Left forelimb (tissue), 1 donor: ENCODE results near the gene CENPM.

Source experiments
- DNase-seq: peaks from one replicate; pipeline ENCODE4 v3.0.0-alpha.2; 2018; ENCODE audit warnings: low spot score

CENPM gene

DNA sequence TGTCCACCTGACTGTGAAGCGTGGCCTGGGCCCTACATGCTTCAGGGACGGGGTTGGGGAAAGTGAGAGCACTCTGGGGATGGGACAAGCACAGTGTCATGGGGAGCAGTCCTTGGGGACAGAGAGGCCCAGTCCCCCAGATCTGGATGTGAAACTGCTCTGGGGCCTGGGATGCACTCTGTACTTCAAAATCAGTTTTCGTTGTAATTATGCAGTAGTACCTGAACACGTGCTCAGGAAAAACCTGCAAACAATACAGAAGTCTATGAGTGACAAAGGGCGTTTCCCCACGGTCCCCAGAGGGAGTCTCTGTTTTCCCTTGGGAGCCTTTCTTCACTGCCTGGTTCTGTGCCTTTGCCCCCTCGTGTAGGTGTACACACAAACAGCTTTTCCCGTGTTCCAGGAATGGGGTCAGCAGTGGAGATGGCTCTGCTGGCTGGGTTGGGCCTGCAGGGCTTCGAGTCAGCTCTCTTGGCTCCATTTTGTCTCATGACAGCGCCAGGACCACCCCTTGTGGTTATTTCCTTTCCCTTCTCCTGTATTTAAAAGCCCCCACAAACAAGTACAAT lies 15.2 kb downstream of the CENPM start:
- DNase-seq = no peak

DNA sequence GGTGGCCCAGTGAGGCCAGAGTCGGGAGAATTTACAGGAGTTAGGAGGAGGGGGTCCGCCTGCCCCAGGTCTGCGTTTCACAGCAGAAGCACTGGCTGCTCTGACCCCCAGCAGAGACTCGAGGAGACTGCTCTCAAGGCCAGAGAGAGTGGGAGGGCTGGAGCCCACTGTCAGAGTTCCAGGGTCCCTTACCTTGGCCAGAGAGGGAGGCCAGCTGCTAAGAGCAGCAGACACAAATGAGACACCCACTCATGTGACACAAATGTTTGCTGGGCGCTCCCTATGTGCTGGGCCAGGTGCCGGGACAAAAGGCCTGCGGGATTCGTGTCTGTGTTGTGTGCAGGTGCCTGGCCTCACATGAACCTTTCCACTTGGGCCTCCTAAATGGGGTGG lies 17.5 kb downstream of the CENPM start:
- DNase-seq = no peak

DNA sequence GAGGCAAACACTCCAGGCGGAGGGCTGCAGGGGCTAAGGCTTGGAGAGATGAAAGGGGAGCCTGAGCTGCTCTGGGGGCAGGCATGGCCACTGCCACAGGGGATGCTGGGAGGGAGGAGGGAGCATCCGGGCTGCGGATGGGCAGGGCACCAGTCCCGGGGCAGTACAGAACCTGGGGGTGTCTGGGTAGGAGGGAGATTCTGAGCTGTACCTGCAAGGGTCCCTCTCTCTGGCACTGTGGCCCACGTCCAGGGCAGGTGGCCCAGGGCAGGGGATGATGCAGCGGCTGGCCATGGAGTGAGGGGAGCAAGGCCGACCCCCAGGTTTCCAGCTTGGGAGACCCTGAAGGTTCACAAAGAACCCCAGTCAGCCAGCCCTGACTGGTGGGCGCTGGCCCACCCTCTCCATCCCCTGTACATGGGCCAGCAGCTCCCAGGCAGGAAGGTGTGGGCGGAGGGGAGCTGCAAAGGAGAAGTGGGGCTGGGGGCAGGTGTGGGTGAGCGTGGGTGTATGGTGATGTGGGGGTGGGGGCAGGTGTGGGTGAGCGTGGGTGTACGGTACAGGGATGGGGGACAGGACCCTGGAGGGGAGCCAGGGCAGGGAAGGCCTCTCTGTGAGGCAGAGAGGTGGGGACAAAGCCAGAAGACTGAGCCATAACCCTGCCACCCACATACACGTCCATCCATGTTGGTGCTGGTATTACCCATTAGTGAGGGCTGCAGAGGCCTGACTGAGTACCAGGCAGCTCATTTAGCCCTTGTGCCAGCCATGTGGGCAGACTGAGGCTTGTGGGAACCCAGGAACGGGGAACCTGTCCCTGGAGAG lies 18.1 kb downstream of the CENPM start:
- no peak for DNase-seq

DNA sequence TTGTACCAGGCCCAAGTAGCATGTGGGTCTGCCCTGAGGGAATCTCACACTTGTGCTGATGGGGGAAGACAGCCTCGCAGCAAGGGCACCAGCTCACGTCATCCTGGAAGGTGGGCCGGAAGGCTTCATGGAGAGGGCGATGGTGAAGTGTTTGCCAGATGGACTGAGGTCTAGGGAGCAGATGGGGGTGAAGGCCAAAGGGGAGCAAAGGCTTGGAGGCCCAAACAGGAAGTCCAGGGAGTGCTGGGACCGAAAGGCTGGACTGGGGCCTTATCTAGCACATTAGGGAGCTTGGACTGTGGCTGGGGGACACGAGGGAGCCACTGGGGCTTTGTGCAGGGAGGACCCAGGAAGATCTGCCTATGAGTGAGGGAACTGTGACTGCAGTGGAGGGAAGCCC lies 19.1 kb downstream of the CENPM start:
- DNase-seq = no peak

DNA sequence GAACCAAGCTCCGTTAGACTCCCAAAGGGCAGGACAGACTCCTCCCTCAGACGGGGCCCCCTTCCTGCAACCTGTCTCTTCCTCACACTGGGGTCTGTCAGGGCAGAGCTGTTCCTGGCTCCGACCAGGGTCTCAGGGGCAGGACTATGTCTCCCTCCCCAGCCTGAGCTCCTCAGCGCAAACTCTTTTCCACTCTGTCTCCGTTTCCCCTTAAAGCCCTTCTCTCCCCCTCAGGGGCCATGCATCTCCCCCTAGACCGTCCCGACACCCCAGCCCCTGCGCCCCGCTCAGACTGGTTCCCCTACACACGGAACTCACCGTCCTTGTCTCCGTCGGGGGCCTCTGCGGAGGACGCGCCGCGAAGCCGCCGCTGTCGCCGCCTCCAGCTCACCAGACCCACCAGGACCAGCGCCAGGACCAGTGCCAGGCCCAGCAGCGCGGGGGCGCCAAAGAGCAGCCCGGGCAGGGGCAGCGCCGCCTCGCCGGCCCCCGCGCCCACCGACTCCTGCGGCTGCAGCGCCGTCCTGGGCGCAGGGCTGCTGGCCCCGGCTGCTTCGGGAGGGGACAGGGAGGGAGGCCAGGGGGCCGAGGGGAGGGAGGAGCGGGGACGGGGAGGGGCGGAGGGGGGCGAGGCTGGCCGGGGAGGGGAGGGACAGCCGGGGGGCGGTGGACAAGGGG lies 21.0 kb downstream of the CENPM start:
- DNase-seq = no peak

DNA sequence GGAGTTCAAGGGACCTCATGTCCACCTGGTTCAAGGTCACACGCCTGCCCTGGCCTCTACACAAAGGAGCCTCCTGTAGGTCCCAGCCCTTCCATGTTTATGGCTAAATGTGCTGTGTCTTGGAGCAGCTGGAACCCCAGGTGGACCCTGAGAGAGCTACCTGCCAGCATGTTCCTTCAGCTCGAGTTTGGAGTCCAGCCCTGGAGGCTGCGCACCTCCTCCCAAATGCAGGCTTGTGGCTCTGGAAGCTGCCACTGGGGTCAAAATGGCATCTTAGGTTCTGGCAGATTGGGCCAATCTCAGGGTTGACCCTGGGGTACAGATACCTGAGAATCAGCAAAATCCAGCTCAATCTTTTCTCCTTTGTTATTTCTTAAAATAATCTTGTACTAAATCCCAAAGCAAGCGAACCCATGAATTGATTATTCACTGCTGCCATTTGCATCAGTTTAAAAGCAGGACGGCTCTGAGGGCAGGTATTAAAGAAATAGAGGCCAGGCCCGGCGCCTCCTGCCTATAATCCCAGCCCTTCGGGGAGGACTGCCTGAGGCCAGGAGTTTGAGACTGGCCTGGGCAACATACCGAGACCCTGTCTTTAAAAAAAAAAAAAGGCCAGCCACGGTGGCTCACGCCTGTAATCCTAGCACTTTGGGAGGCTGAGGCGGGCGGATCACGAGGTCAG lies 23.2 kb downstream of the CENPM start:
- DNase-seq = no peak

DNA sequence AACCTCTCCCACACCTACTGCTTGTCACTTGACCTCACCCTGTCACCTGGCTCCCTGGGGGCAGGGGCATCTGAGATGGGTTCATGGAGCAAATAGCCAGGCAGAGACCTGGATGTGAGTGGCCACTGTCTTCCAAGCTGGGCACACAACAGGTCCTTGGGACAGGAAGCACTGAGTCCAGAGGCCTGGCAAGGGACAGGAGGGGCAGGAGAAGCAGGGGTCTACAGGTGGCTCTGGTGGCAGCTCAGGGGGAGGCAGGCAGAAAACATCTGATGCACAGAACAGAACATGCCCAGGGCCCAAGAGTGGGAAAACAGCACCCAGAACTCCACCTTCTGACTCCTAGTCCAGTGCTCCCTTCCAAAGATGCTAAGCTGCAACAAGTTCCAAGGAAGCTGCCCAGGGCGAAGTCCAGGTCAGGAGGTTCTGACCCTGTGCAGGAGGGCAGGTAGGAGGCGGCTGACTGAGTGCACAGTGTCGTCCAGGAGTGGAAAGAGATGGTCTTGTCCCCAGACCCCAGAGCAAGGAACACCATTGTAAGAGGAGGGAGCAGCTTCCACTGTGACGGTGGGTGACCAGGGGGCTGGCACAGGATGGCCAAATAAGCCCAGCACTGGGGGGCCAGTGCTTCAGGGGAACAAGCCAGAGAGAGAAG lies 23.9 kb downstream of the CENPM start:
- no peak for DNase-seq

DNA sequence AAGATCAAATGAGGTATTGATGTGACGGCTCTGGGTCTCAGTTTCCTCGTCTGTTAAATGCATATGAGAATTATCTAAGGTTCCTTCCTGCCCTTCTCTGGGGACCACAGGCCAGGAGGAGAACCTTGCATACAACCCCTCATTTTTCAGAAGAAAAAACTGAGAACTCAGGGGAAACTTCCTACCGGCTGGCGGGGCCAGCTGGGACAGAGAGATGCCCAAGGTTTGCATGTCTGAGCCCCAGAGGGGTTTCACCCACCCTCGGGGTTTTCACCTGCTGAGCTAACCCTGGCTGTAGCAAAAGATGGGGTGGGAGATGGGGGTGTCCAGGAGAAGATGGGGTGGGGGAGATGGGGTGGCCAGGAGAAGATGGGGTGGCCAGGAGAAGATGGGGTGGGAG lies 24.6 kb downstream of the CENPM start:
- DNase-seq = no peak

DNA sequence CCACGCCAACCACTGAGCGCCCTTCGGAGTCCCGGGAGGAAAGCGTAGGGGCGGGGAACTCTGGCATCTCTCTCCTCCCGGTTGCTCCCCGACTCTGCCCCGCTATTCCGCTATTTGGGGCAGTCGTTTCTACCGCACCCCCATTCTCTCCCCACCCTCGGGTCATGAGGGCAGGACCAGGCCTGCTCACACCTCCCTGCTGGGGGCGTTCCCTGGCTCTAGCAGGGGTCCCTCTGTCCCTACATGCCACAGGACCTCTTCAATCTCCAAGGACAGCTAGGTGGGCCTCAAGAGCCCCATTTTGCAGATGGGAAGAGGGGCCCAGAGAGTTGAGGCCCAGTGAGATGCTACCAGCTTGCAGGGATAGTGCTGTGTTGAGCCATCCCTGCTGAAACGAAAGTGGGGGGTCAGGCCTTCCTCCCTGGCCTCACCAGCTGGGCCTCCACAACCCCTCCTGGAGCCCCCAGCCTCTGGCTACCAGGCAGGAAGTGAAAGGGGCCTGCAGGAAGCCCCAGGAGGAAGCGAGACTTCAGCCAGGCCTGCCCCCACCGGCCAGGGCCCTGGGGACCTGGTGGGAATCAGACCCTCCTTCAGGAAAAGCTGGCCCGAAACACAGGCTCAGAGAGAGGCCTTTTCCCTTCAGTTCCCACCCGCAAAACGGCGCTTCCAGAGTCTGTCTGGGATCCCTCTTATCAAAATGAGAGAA lies 26.5 kb downstream of the CENPM start:
- no peak for DNase-seq

DNA sequence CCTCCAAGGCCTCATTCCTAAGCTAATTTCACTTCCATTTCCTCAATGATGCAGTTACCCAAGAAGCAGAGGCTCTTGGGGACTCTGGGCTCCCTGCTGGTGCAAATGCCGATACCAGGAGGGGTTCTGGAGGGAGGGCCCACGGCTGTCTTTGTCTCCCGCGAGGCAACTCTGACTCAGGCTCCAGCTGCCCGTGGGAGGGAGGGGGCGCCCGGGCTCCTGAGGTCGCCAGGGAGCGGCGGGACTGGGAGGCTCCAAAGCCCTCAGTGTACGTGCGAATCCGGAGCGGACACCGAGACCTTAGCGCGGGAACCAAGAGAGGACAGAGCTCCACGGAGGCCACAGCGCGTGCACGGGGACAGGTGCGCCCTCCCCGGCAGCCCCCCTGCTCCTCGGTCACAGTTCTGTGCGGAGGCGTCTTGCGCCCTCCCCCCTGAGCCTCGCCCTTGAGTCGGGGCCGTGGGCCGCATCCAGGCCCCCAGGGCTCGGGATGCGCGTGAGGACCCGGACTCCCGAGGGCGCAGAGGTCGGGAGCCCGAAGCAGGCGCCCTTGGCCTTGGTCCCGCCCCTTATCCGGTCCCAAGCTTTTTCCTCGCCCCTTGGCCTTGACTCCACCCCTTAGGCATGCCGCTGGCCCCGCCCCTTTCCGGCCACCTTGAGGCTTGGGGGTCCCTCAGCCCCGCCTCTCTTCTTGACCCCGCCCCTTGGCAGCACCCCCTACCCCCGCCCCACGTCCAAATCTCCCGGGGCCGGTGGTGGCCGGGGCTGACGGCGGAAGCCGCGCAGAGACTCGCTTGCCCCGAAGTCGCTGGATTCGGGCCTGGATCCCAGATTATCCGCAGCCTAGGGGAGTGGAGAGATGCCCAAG lies 27.4 kb downstream of the CENPM start:
- DNase-seq = no peak

DNA sequence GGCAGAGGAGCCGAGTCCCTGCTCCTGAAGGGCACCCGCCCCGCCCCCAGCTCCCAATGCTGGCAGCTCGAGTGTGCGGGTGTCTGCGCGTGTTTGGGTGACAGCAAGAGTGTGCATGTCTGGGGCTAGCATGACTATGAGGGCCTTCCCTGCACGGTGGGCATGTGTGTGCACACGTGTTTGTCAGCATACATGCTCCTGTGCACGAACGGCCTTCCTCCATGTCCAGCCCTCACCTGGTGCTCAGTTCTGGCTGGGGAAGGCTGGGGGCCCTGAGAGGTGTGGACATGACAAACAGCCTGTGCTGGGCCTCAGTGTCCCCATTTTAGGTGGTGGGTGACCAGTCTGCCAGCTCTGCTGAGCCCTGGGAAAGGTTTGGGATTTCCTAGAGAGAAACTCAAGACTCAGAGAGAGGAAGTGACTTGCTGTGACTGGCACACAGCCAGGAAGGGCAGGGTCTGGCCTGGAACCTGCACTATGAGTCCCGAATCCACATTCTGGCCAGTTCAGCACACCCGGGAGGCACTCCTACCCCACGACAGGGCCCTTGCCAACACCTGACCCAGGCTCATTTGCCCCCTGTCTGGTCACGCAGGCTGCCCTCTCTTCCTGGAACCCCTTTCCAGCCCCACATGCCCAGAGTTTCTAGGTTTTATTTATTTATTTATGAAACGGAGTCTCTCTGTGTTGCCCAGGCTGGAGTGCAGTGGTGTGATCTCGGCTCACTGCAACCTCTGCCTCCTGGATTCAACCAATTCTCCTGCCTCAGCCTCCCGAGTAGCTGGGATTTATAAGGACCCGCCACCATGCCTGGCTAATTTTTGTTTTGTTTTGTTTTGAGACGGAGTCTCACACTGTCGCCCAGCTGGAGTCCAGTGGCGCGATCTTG lies 28.8 kb downstream of the CENPM start:
- no peak for DNase-seq

DNA sequence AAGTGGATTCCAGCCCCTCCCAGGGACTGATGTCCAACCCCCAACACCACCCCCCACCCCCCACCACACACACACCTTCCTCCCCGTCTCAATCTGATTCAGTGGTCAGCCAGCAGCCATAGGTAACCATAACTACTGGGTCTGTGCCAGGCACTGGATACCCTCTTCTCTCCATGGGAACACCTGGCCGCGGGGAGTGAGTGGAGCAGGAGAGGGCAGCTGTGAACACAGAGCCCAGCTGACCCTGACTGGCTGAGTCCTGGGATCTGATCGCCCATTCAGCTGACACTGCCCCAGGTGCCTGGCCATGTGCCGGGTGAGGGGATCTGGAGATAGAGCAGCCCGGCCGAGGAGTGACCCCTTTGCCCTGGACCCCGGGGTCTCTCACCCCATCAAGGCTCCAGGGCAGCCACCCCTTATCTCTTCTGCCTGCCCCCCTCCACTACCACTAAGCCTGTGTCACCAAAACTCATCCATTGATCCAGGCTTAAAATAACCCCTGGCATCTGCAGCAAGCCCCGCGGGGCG lies 29.5 kb downstream of the CENPM start:
- no peak for DNase-seq

DNA sequence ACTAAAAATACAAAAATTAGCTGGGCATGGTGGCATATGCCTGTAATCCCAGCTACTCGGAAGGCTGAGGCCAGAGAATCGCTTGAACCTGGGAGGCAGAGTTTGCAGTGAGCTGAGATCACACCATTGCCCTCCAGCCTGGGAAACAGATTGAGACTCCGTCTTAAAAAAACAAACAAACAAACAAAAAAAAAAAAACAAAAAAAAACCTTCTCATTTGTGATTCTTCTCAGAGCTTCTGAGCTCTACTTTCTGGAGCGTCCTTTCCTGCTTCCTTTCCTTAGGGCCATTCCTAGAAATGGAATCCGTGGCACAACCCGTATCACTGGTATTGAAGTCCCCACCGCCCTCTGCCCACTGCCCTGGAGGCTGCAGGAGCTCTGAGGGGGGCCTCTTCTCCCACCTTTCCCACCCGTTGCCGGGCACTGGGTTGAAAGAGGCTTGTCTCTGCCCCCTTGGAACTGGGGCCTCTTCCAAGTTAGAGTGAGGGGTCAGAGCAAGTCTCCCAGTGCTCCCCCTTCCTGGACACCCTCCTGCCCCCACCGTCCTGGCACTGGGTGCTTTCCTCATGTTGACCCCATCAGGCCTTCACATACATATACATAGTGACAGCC lies 30.1 kb downstream of the CENPM start:
- DNase-seq = no peak

DNA sequence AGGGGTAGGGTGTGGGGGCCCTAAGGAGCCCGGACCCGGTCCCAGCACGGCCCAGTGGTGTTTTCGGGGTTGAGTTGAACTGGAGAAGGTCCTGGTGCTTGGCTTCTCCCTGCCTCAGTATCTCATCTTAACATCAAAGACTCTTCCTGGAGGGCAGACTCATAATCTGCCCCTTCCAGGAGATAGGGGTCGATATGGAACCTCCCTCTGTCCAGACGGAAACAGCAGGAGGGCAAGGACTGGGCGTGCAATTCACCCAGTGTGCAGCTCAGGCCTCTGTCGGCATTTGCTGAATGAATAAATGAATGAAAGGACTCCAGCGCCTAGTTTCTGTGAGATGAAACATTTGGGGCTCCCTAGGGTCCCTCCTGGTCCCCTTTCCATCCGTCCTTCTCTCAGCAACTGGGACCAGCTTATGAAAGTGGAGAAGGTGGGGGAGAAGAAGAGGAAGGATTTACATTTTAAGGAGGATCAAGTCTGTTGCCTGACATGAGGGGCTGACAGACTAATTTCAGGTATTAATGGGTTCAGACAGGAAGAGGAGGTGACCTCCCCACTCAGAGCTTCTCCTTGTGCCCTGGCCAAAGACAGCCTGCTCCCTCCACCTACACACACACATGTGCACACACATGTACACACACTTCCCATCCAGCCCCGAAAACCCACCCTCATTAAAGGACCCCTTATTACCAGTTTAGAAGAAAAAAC lies 31.0 kb downstream of the CENPM start:
- DNase-seq = no peak

DNA sequence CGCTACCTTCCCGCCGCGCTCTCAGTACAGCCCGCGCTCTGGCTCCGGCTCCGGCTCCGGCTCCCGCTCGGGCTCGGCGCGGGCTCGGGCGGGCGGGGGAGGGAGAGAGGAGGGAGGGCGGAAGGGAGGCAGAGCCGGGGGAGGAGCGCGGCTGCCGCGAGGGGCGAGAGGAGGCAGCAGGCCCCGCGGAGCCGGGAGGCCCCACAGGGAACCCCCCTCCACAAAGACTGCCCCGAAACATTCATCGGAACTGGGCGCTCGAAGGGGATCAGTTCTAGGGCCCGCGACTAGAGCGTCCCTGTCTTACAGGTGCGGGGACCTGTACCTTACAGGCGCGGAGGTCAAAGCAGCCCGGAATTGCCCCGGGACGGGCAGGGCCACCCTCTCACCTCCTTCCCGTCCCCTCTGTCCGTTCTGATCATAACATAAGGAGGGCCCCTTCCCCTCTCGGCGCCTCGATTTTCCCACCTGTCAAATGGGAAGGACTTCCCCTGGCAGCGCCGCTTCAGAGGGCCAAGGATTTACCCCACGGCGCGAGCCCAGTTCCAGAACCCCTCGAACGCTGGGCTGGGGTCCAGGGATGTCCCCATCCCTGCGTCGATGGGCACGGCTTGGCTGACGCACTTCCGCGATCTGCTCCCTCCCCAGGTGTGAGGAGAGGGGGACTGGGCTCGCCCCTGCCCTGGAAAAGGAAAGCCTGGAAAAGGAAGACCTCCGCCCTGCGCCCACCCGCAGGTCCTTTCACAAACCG lies 31.7 kb downstream of the CENPM start, which contains the start of gene SHISA8:
Gene SHISA8 (minus strand): TSS at position 40 of the 751 bp plus-strand sequence. CDS start 407 bp downstream, outside the sequence.
- DNase-seq = no peak

DNA sequence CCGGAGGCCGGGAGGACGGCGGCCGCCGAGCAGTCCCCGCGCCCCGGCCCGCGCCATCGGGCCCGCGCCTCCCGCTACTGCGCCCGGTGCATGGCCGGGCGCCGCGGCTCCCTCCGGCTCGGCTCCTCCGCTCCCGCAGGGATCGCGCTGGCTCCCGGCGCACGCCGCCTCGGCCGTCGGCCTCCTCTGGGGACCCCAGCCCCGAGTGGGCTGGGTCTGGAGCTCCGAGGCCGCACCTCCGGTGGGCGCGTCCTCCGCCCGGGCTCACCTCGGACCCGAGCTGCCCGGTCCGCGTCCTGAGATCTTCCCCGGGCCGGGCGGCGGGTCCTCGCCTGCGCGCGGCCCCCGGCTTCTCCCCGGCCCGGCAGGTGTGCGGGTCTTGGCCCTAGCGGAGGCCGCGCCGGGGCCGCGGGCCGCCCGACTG lies 32.3 kb downstream of the CENPM start:
- DNase-seq = no peak

DNA sequence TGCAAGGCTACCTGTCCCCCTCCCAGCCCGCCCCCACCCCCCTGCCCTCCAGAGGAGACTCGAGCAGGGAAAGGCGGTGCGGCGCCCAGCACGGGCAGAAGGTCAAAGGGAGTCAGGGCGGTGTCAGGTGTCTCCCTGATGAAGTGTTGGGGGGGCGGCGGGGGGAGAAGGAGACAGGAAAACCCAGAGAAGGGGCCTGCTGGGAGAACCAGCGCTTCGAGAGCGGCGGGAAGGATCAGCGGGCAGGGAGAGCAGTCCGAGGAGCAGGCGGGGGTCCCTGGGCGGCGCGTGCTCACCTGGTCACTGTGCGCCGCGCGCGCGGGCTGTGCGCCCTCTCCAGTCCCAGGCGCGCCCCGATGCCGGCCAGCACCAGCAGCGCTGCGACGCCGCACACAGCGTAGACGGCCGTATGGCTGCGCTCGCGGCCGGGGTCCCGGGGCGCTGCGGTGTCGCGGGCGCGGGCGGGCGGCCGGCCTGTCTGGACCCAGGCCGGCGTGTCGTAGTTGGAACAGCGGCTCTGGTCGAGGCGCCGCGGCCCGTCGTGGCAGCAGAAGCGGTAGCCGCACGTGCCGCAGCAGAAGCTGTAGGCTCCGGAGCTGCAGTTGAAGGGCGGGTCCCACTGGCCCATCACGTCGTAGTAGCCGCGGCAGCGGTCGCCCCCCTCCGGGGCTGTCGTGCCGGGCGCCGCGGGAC lies 33.0 kb downstream of the CENPM start:
- DNase-seq = no peak
